ENCODE results near the gene GCGR.

GRCh38 chr17:81812571-81813370, 8.8 kb downstream of the GCGR start:
- TF ChIP-seq, protein P1, sequence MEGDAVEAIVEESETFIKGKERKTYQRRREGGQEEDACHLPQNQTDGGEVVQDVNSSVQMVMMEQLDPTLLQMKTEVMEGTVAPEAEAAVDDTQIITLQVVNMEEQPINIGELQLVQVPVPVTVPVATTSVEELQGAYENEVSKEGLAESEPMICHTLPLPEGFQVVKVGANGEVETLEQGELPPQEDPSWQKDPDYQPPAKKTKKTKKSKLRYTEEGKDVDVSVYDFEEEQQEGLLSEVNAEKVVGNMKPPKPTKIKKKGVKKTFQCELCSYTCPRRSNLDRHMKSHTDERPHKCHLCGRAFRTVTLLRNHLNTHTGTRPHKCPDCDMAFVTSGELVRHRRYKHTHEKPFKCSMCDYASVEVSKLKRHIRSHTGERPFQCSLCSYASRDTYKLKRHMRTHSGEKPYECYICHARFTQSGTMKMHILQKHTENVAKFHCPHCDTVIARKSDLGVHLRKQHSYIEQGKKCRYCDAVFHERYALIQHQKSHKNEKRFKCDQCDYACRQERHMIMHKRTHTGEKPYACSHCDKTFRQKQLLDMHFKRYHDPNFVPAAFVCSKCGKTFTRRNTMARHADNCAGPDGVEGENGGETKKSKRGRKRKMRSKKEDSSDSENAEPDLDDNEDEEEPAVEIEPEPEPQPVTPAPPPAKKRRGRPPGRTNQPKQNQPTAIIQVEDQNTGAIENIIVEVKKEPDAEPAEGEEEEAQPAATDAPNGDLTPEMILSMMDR (IDR thresholded peaks at IDR 0.05), result no peak
- TF ChIP-seq POLR2A (IDR thresholded peaks at IDR 0.05), result no peak

All from lower leg skin (tissue), 3 donors.